NCI-H526 (cell line): ENCODE results near the gene ACOX3.

Experiments used
- DNase-seq, 2 experiments: peaks; one replicate each; lab custom pipeline; 2025; lab: John Stamatoyannopoulos, UW

The ACOX3 gene

GRCh38 chr4:8404791-8405515 lies 35.6 kb downstream of the ACOX3 start:
- DNase-seq, result no peak

GRCh38 chr4:8403976-8404375 lies 36.5 kb downstream of the ACOX3 start:
- no peak for DNase-seq

- DNase-seq, result peak in 1 of 2 experiments; percentile 75
These were observed 37.3 kb downstream of the ACOX3 start for GRCh38 chr4:8403173-8403753.

- no peak for DNase-seq
These were observed 37.9 kb downstream of the ACOX3 start for GRCh38 chr4:8402640-8403039.

- DNase-seq, result no peak
These were observed 38.3 kb downstream of the ACOX3 start for GRCh38 chr4:8402181-8402597.

GRCh38 chr4:8401665-8402064 lies 38.9 kb downstream of the ACOX3 start:
- no peak for DNase-seq

GRCh38 chr4:8400632-8401325 lies 39.7 kb downstream of the ACOX3 start:
- DNase-seq, result no peak

- DNase-seq, result no peak
These were observed 41.2 kb downstream of the ACOX3 start for GRCh38 chr4:8399298-8399697.

GRCh38 chr4:8398347-8398746 lies 42.2 kb downstream of the ACOX3 start:
- no peak for DNase-seq

GRCh38 chr4:8396762-8397406 lies 43.6 kb downstream of the ACOX3 start:
- peak; percentile 40 to 43 for DNase-seq

GRCh38 chr4:8395504-8396296 lies 44.8 kb downstream of the ACOX3 start:
- DNase-seq, result no peak

- no peak for DNase-seq
These were observed 45.7 kb downstream of the ACOX3 start for GRCh38 chr4:8394806-8395205.

GRCh38 chr4:8394061-8394519 lies 46.4 kb downstream of the ACOX3 start:
- DNase-seq, result no peak

GRCh38 chr4:8393593-8394038 lies 46.9 kb downstream of the ACOX3 start:
- no peak for DNase-seq

- no peak for DNase-seq
These were observed 47.8 kb downstream of the ACOX3 start for GRCh38 chr4:8392591-8393190.

GRCh38 chr4:8391972-8392371 lies 48.6 kb downstream of the ACOX3 start:
- DNase-seq, result no peak

- DNase-seq, result no peak
These were observed 49.5 kb downstream of the ACOX3 start for GRCh38 chr4:8391071-8391470.

- no peak for DNase-seq
These were observed 49.9 kb downstream of the ACOX3 start for GRCh38 chr4:8390577-8390976.

GRCh38 chr4:8388528-8388870 lies 52.0 kb downstream of the ACOX3 start:
- DNase-seq, result no peak

- DNase-seq, result no peak
These were observed 52.7 kb downstream of the ACOX3 start for GRCh38 chr4:8387615-8388527.
